ENCODE results near the gene FER. TPM values are rescaled to one million over a fixed set of nuclear protein-coding genes. Genes with fewer than 3 reads are reported as not detected.

The FER gene
- total RNA-seq, 2 experiments from 2014 or later: 14.2 to 15.9 TPM

DNA sequence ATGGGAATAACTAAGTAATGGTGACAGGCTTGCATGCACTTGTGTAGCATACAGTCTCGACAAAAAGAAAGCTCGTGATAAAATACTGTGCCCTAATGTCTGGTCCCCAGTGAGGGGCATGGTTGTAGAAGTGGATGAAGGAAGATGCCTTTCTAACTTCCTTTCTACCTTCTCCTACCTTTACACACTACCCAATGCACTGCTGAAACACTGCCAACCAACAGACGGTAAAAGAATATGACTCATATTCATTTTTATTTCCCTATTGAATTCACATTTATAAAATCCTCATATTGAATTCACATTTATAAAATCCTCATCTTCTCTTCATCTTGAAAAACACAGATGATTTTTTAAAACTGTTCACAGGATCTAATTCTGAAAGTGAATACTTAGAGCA, 439.1 kb downstream of the FER start:
- ATAC-seq (ENCODE audit: poor library complexity) (no peak), DNase-seq (no peak)
- H3K9me3 Mint-ChIP-seq: no peaks in the 10 kb centered on the region
- H3K4me3 Mint-ChIP-seq: no peak overlapping the region
- Histone ChIP-seq H3K36me3 (ENCODE audit: insufficient read depth, low read length) (no peaks in the 10 kb centered on the region), H3K9me3 (ENCODE audit: control insufficient read depth in 1 of 2, insufficient read depth in 1 of 2, low read length in 2 of 2) (no peaks in the 10 kb centered on the region), H3K4me3 (ENCODE audit: low read length) (no peak overlapping the region), H3K27me3 (ENCODE audit: control insufficient read depth in 1 of 2, insufficient read depth in 2 of 2, low read length in 2 of 2) (no peaks in the 10 kb centered on the region), H3K27ac (ENCODE audit: low read depth in 1 of 2, low read length in 2 of 2) (no peak overlapping the region), H3K4me1 (ENCODE audit: insufficient read depth, low read length) (no peaks in the 10 kb centered on the region)
- intact Hi-C loops (cut with DNase I, micrococcal nuclease): loop anchor here in 1 of 2 experiments (10.0 kb wide), 1 partner anchor 248 kb away; no protein-coding TSS in a partner anchor
- no peaks in the 10 kb centered on the region for H3K27me3 Mint-ChIP-seq
- TF ChIP-seq, protein P1, sequence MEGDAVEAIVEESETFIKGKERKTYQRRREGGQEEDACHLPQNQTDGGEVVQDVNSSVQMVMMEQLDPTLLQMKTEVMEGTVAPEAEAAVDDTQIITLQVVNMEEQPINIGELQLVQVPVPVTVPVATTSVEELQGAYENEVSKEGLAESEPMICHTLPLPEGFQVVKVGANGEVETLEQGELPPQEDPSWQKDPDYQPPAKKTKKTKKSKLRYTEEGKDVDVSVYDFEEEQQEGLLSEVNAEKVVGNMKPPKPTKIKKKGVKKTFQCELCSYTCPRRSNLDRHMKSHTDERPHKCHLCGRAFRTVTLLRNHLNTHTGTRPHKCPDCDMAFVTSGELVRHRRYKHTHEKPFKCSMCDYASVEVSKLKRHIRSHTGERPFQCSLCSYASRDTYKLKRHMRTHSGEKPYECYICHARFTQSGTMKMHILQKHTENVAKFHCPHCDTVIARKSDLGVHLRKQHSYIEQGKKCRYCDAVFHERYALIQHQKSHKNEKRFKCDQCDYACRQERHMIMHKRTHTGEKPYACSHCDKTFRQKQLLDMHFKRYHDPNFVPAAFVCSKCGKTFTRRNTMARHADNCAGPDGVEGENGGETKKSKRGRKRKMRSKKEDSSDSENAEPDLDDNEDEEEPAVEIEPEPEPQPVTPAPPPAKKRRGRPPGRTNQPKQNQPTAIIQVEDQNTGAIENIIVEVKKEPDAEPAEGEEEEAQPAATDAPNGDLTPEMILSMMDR (IDR thresholded peaks at IDR 0.05): no peak
- POLR2A ChIA-PET: no interaction called here
- CTCF ChIA-PET: no interaction called here
- peaks cover 4% of the 10 kb centered on the region for H3K4me1 Mint-ChIP-seq (ENCODE audit: low read depth)
- H3K27ac Mint-ChIP-seq: no peak overlapping the region
- peaks cover 42% of the 10 kb centered on the region for H3K36me3 Mint-ChIP-seq (ENCODE audit: low read depth)

DNA sequence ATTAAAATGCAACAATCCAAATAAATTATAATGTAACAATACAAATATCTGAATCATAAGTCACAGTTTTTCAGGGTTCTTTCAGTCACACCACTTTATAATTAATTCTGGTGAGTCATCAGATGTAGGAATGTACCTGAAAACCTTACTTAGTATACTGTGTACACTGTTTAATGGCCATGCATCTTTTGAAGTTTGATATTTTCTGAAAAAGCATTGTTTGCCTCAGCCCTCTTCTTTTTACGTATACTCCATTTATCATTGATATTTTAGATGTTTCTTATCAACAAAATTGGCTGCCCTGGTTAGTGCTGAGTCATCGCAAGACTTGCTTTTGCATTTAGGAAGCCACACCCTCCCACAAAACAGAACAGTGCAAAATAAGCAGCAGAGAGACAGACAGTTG, 443.5 kb downstream of the FER start:
- H3K36me3 ChIP-seq (ENCODE audit: insufficient read depth, low read length): no peaks in the 10 kb centered on the region
- no peak overlapping the region for H3K27ac ChIP-seq (ENCODE audit: low read depth in 1 of 2, low read length in 2 of 2)
- intact Hi-C loops (cut with DNase I, micrococcal nuclease): no loop called here
- no peaks in the 10 kb centered on the region for H3K9me3 ChIP-seq (ENCODE audit: control insufficient read depth in 1 of 2, insufficient read depth in 1 of 2, low read length in 2 of 2)
- Mint-ChIP-seq H3K27ac (no peak overlapping the region), H3K4me3 (no peak overlapping the region), H3K27me3 (no peaks in the 10 kb centered on the region), H3K36me3 (ENCODE audit: low read depth) (peaks cover 18% of the 10 kb centered on the region), H3K9me3 (no peaks in the 10 kb centered on the region), H3K4me1 (ENCODE audit: low read depth) (peaks cover 4% of the 10 kb centered on the region)
- ATAC-seq (ENCODE audit: poor library complexity) (no peak), DNase-seq (peak in 2 of 14 experiments; percentile 2 to 16)
- no peaks in the 10 kb centered on the region for H3K4me1 ChIP-seq (ENCODE audit: insufficient read depth, low read length)
- CTCF ChIA-PET: no interaction called here
- POLR2A ChIA-PET: no interaction called here
- H3K27me3 ChIP-seq (ENCODE audit: control insufficient read depth in 1 of 2, insufficient read depth in 2 of 2, low read length in 2 of 2): no peaks in the 10 kb centered on the region
- TF ChIP-seq, protein P1 (IDR thresholded peaks at IDR 0.05): no peak
- H3K4me3 ChIP-seq (ENCODE audit: low read length): no peak overlapping the region

DNA sequence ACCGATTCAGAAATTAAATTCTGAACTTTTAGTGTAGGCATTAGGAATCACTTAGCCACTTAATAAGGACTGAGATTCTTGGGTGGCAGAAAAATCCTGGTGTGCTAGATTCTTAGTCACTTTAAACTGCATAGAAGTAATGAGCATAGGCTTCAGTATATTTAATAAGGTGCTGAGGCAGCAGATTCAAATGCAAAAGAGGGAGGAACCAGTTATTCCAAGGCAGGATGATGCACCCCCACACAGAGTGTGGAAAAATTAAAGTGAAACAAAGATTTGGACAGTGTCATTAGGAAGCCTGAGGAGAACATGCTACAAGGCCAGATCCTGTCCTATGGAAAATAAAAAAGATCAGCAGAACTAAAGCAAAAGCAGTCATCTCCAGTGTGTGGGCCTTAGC, 444.3 kb downstream of the FER start:
- H3K4me1 ChIP-seq (ENCODE audit: insufficient read depth, low read length): no peaks in the 10 kb centered on the region
- no peak overlapping the region for H3K27ac Mint-ChIP-seq
- H3K27ac ChIP-seq (ENCODE audit: low read depth in 1 of 2, low read length in 2 of 2): no peak overlapping the region
- ChIA-PET CTCF (no interaction called here), POLR2A (no interaction called here)
- H3K9me3 ChIP-seq (ENCODE audit: control insufficient read depth in 1 of 2, insufficient read depth in 1 of 2, low read length in 2 of 2): no peaks in the 10 kb centered on the region
- intact Hi-C loops (cut with DNase I, micrococcal nuclease): no loop called here
- ATAC-seq (ENCODE audit: poor library complexity): no peak
- H3K36me3 ChIP-seq (ENCODE audit: insufficient read depth, low read length): no peaks in the 10 kb centered on the region
- H3K36me3 Mint-ChIP-seq (ENCODE audit: low read depth): peaks cover 10% of the 10 kb centered on the region
- H3K27me3 ChIP-seq (ENCODE audit: control insufficient read depth in 1 of 2, insufficient read depth in 2 of 2, low read length in 2 of 2): no peaks in the 10 kb centered on the region
- H3K9me3 Mint-ChIP-seq: no peaks in the 10 kb centered on the region
- H3K4me3 Mint-ChIP-seq: no peak overlapping the region
- TF ChIP-seq, protein P1 (IDR thresholded peaks at IDR 0.05): no peak
- peaks cover 4% of the 10 kb centered on the region for H3K4me1 Mint-ChIP-seq (ENCODE audit: low read depth)
- no peak overlapping the region for H3K4me3 ChIP-seq (ENCODE audit: low read length)
- H3K27me3 Mint-ChIP-seq: no peaks in the 10 kb centered on the region
- DNase-seq: no peak
